ENCODE measurements around the gene MYH9. TPM values are rescaled to one million over a fixed set of nuclear protein-coding genes. Genes with fewer than 3 reads are reported as not detected.
"Not testable (repeated sequence)": the region's sequence is repeated elsewhere in the genome, so short reads cannot be mapped to it uniquely, and the experiment has no call there.

The MYH9 gene
- total RNA-seq, 2 experiments from 2014 or later, result 112 to 223 TPM

GRCh38 chr22:36279219-36279666 is 108.5 kb downstream of the MYH9 start:
- no peak overlapping the region for H2AFZ ChIP-seq (ENCODE audit: low read length)
- H3K36me3 ChIP-seq (ENCODE audit: insufficient read depth, low read length), result peaks cover 43% of the 10 kb centered on the region
- ChIA-PET CTCF (ENCODE audit: unreplicated experiment) (no interaction called here), POLR2A (no interaction called here)
- no TSS peak for BruUV-seq (replicated peaks)
- no peak overlapping the region for H3K4me3 ChIP-seq (ENCODE audit: low read depth, low read length, poor library complexity, severe bottlenecking)
- H3K4me2 ChIP-seq (ENCODE audit: low read length), result no peak overlapping the region
- TF ChIP-seq, protein P1, sequence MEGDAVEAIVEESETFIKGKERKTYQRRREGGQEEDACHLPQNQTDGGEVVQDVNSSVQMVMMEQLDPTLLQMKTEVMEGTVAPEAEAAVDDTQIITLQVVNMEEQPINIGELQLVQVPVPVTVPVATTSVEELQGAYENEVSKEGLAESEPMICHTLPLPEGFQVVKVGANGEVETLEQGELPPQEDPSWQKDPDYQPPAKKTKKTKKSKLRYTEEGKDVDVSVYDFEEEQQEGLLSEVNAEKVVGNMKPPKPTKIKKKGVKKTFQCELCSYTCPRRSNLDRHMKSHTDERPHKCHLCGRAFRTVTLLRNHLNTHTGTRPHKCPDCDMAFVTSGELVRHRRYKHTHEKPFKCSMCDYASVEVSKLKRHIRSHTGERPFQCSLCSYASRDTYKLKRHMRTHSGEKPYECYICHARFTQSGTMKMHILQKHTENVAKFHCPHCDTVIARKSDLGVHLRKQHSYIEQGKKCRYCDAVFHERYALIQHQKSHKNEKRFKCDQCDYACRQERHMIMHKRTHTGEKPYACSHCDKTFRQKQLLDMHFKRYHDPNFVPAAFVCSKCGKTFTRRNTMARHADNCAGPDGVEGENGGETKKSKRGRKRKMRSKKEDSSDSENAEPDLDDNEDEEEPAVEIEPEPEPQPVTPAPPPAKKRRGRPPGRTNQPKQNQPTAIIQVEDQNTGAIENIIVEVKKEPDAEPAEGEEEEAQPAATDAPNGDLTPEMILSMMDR (conservative IDR thresholded peaks at IDR 0.05; ENCODE audit: low read length), result no peak
- intact Hi-C loops (cut with micrococcal nuclease; ENCODE audit: unreplicated experiment), result no loop called here
- H3K9me2 ChIP-seq (ENCODE audit: insufficient read depth, low read length), result no peaks in the 10 kb centered on the region
- H3K79me2 ChIP-seq (ENCODE audit: insufficient read depth, low read depth, low read length), result no peaks in the 10 kb centered on the region
- H3K9me3 ChIP-seq (ENCODE audit: low read length), result no peaks in the 10 kb centered on the region
- H4K20me1 ChIP-seq (ENCODE audit: insufficient read depth, low read length), result no peaks in the 10 kb centered on the region
- DNase-seq (ENCODE audit: low spot score), result no peak
- no peak overlapping the region for H3K27ac ChIP-seq (ENCODE audit: low read depth, low read length, poor library complexity, severe bottlenecking)
- H3K4me1 ChIP-seq (ENCODE audit: insufficient read depth, low read length, poor library complexity, severe bottlenecking), result peaks cover 9% of the 10 kb centered on the region

- no peaks in the 10 kb centered on the region for H3K79me2 ChIP-seq (ENCODE audit: insufficient read depth, low read depth, low read length)
- ChIA-PET POLR2A (interaction anchor here (1.2 kb wide), 1 partner anchor 13 kb away, joined by 3 read pairs; no protein-coding TSS in a partner anchor), CTCF (ENCODE audit: unreplicated experiment) (interaction anchor here (0.6 kb wide), 1 partner anchor 47 kb away, joined by 4 read pairs; no protein-coding TSS in a partner anchor)
- no peak for TF ChIP-seq EZH2phosphoT487 (IDR thresholded peaks at IDR 0.05; ENCODE audit: borderline replicate concordance, low read depth, low read length)
- TF ChIP-seq, protein P1 (conservative IDR thresholded peaks at IDR 0.05; ENCODE audit: low read length), result peak; percentile 84
- peak; percentile 72 for DNase-seq (ENCODE audit: low spot score)
- H2AFZ ChIP-seq (ENCODE audit: low read length), result no peak overlapping the region
- no peak overlapping the region for H3K27ac ChIP-seq (ENCODE audit: low read depth, low read length, poor library complexity, severe bottlenecking)
- H3K9me2 ChIP-seq (ENCODE audit: insufficient read depth, low read length), result no peaks in the 10 kb centered on the region
- no peak overlapping the region for H3K4me2 ChIP-seq (ENCODE audit: low read length)
- H3K36me3 ChIP-seq (ENCODE audit: insufficient read depth, low read length), result peaks cover 29% of the 10 kb centered on the region
- intact Hi-C loops (cut with micrococcal nuclease; ENCODE audit: unreplicated experiment), result loop anchor here (2.0 kb wide), 1 partner anchor 83 kb away; no protein-coding TSS in a partner anchor
- H3K9me3 ChIP-seq (ENCODE audit: low read length), result no peaks in the 10 kb centered on the region
- H3K4me3 ChIP-seq (ENCODE audit: low read depth, low read length, poor library complexity, severe bottlenecking), result no peak overlapping the region
- no TSS peak for BruUV-seq (replicated peaks)
- H4K20me1 ChIP-seq (ENCODE audit: insufficient read depth, low read length), result no peaks in the 10 kb centered on the region
- H3K4me1 ChIP-seq (ENCODE audit: insufficient read depth, low read length, poor library complexity, severe bottlenecking), result peaks cover 9% of the 10 kb centered on the region
These were observed 110.1 kb downstream of the MYH9 start for GRCh38 chr22:36277482-36278291.

- ChIA-PET POLR2A (interaction anchor here (2.5 kb wide), 1 partner anchor 9 kb away, joined by 8 read pairs; no protein-coding TSS in a partner anchor), CTCF (ENCODE audit: unreplicated experiment) (no interaction called here)
- Histone ChIP-seq H3K27ac (ENCODE audit: low read depth, low read length, poor library complexity, severe bottlenecking) (no peak overlapping the region), H4K20me1 (ENCODE audit: insufficient read depth, low read length) (no peaks in the 10 kb centered on the region), H3K4me3 (ENCODE audit: low read depth, low read length, poor library complexity, severe bottlenecking) (no peak overlapping the region), H3K36me3 (ENCODE audit: insufficient read depth, low read length) (peaks cover 5% of the 10 kb centered on the region; the same call in 1 of the 2 replicates), H3K9me2 (ENCODE audit: insufficient read depth, low read length) (no peaks in the 10 kb centered on the region), H2AFZ (ENCODE audit: low read length) (no peak overlapping the region), H3K9me3 (ENCODE audit: low read length) (no peaks in the 10 kb centered on the region), H3K4me2 (ENCODE audit: low read length) (no peak overlapping the region), H3K4me1 (ENCODE audit: insufficient read depth, low read length, poor library complexity, severe bottlenecking) (peaks cover 9% of the 10 kb centered on the region), H3K79me2 (ENCODE audit: insufficient read depth, low read depth, low read length) (no peaks in the 10 kb centered on the region)
- intact Hi-C loops (cut with micrococcal nuclease; ENCODE audit: unreplicated experiment), result no loop called here
- no peak for DNase-seq (ENCODE audit: low spot score)
- no TSS peak for BruUV-seq (replicated peaks)
- no peak for TF ChIP-seq EZH2phosphoT487 (IDR thresholded peaks at IDR 0.05; ENCODE audit: borderline replicate concordance, low read depth, low read length)
- TF ChIP-seq, protein P1 (conservative IDR thresholded peaks at IDR 0.05; ENCODE audit: low read length), result no peak
These were observed 113.2 kb downstream of the MYH9 start for GRCh38 chr22:36274531-36274930.

DNA sequence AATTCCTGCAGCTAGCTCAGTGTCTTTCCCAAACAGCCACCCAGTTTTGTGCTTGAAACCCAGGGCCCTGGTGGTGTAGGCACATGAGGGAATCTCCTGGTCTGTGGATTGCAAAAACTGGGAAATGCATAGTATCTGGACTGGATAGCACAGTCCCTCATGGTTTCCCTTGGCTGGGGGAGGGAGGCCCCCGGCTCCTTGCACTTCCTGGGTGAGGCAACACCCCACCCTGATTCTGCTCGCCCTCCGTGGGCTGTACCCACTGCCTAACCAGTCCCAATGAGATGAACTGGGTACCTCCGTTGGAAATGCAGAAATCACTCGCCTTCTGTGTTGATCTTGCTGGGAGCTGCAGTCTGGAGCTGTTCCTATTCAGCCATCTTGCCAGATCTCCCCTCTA is 115.8 kb downstream of the MYH9 start:
- H3K9me2 ChIP-seq (ENCODE audit: insufficient read depth, low read length); H3K4me3 ChIP-seq (ENCODE audit: low read depth, low read length, poor library complexity, severe bottlenecking); H3K9me3 ChIP-seq (ENCODE audit: low read length); H3K27ac ChIP-seq (ENCODE audit: low read depth, low read length, poor library complexity, severe bottlenecking); H3K79me2 ChIP-seq (ENCODE audit: insufficient read depth, low read depth, low read length); H2AFZ ChIP-seq (ENCODE audit: low read length); H3K4me2 ChIP-seq (ENCODE audit: low read length); DNase-seq (ENCODE audit: low spot score); H3K4me1 ChIP-seq (ENCODE audit: insufficient read depth, low read length, poor library complexity, severe bottlenecking); intact Hi-C loops (cut with micrococcal nuclease; ENCODE audit: unreplicated experiment); H3K36me3 ChIP-seq (ENCODE audit: insufficient read depth, low read length); H4K20me1 ChIP-seq (ENCODE audit: insufficient read depth, low read length); CTCF ChIA-PET (ENCODE audit: unreplicated experiment); BruUV-seq (replicated peaks): not testable (repeated sequence)
- POLR2A ChIA-PET, result interaction anchor here (0.6 kb wide), 1 partner anchor 44 kb away, joined by 3 read pairs; no protein-coding TSS in a partner anchor
